Peyer's patch (tissue), 4 donors: ENCODE measurements around the gene TREML4.

ENCODE experiments used
- POLR2A ChIP-seq, 2 donors: fragments of 450-650 bp; IDR thresholded peaks; one replicate each; pipeline ENCODE4 v1.5.1; 2017; ENCODE audit warnings: antibody characterized with exemption in 2 of 2, mild to moderate bottlenecking in 2 of 2, moderate library complexity in 2 of 2
- TF ChIP-seq, protein P1 (sequence below), 6 experiments: fragments of 450-650 bp in 4 of 6; fragments of 200-600 bp in 2 of 6; sonication (generic) in 1 of 6; IDR thresholded peaks; one replicate each; pipeline ENCODE4 v1.5.1; 2017 to 2019; ENCODE audit warnings: antibody characterized with exemption in 6 of 6, mild to moderate bottlenecking in 3 of 6, moderate library complexity in 1 of 6

DNA sequence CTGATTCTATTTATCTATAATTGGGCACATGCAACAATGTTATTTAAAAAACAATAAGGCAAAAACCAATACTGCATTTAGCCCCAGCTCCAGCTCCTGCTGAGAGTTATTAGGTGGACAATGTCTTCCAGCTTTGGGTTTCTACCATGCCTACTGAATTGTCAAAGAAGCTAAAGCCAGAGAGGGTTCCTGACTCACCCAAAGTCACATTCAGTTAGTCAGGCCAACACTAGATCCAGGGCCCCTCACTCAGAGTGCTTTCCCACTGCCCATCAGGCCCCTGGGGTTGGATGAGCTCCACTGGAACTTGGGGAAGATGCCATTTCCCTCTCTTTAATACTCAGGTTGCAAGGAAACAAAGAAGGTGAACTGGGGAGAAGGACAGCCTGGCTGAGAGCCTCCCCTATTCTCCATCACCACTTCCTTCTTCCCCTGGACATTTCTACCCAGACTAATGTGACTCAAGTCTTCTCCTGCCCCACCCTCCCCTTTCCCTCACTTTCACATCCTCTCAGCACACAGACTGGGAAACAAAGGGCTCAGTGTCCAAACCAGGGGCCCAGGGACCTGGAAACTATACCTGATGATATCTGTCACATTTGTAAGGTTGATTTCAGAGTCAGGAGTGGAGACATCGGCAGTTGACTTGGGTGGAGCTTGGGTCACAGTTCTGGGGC, 52.4 kb downstream of the TREML4 start:
- TF ChIP-seq, protein P1, sequence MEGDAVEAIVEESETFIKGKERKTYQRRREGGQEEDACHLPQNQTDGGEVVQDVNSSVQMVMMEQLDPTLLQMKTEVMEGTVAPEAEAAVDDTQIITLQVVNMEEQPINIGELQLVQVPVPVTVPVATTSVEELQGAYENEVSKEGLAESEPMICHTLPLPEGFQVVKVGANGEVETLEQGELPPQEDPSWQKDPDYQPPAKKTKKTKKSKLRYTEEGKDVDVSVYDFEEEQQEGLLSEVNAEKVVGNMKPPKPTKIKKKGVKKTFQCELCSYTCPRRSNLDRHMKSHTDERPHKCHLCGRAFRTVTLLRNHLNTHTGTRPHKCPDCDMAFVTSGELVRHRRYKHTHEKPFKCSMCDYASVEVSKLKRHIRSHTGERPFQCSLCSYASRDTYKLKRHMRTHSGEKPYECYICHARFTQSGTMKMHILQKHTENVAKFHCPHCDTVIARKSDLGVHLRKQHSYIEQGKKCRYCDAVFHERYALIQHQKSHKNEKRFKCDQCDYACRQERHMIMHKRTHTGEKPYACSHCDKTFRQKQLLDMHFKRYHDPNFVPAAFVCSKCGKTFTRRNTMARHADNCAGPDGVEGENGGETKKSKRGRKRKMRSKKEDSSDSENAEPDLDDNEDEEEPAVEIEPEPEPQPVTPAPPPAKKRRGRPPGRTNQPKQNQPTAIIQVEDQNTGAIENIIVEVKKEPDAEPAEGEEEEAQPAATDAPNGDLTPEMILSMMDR (IDR thresholded peaks at IDR 0.05) = no peak
- no peak for TF ChIP-seq POLR2A (IDR thresholded peaks at IDR 0.05)
